Breast epithelium (tissue), 3 donors: ENCODE results near the gene DNMT3A.

Experiments
- CTCF ChIP-seq, 3 donors: fragments of 450-650 bp; IDR thresholded peaks; one replicate each; pipeline ENCODE4 v1.5.1; 2016 to 2017; ENCODE audit warnings: antibody characterized with exemption in 3 of 3, mild to moderate bottlenecking in 3 of 3, moderate library complexity in 3 of 3
- POLR2A ChIP-seq: fragments of 450-650 bp; IDR thresholded peaks from one replicate; pipeline ENCODE4 v1.6.1; 2016; ENCODE audit warnings: antibody characterized with exemption, mild to moderate bottlenecking, moderate library complexity

- TF ChIP-seq CTCF (IDR thresholded peaks at IDR 0.05) (no peak), POLR2A (no peak)
These were observed 126.5 kb downstream of the DNMT3A start for GRCh38 chr2:25215232-25215631.
